Neuronal stem cell (in vitro differentiated cells): Measurements from ENCODE around the gene PTPRH.

Source experiments
- DNase-seq: peaks from one replicate; pipeline ENCODE4 v3.0.0-alpha.2; 2013; ENCODE audit warnings: low spot score
- H2AFZ ChIP-seq: one replicate; pipeline ENCODE4 v1.6.1; 2013; ENCODE audit warnings: mild to moderate bottlenecking, low read length, inconsistent platforms
- H2AK5ac ChIP-seq: 2 replicates; pipeline ENCODE4 v1.6.1; 2013; ENCODE audit warnings: low read depth, mild to moderate bottlenecking, inconsistent platforms, low read length, moderate library complexity, mixed read lengths
- H2BK120ac ChIP-seq: 2 replicates; pipeline ENCODE4 v1.6.1; 2013; ENCODE audit warnings: low read depth, mild to moderate bottlenecking, inconsistent platforms, low read length, moderate library complexity, mixed read lengths
- H2BK12ac ChIP-seq: one replicate; pipeline ENCODE4 v1.6.1; 2013; ENCODE audit warnings: low read length, inconsistent platforms
- H2BK15ac ChIP-seq: 2 replicates; pipeline ENCODE4 v1.6.1; 2013; ENCODE audit warnings: mild to moderate bottlenecking, low read length, inconsistent platforms, mixed read lengths
- H2BK5ac ChIP-seq: one replicate; pipeline ENCODE4 v1.6.1; 2013; ENCODE audit warnings: inconsistent platforms, mild to moderate bottlenecking, low read length, moderate library complexity
- H3K14ac ChIP-seq: one replicate; pipeline ENCODE4 v1.6.1; 2013; ENCODE audit warnings: low read length, inconsistent platforms
- H3K18ac ChIP-seq: 2 replicates; pipeline ENCODE4 v1.6.1; 2013; ENCODE audit warnings: low read length, inconsistent platforms
- H3K23ac ChIP-seq: 2 replicates; pipeline ENCODE4 v1.6.1; 2013; ENCODE audit warnings: low read depth, mild to moderate bottlenecking, mixed read lengths, low read length, inconsistent platforms; ENCODE audit not compliant: poor library complexity
- H3K27ac ChIP-seq: replicated peaks from 3 replicates; pipeline ENCODE4 v1.5.1; 2013; ENCODE audit warnings: low read length, inconsistent platforms
- H3K27me3 ChIP-seq, 3 experiments: 2 replicates each; pipeline ENCODE4 v1.6.1; 2013; ENCODE audit warnings: low read length in 3 of 3, mild to moderate bottlenecking in 2 of 3, inconsistent platforms in 1 of 3, low read depth in 1 of 3, mixed read lengths in 1 of 3, moderate library complexity in 1 of 3; ENCODE audit not compliant: control insufficient read depth in 3 of 3, insufficient read depth in 3 of 3
- H3K36me3 ChIP-seq, 2 donors: replicated peaks in 1 of 2; 2 replicates each; pipeline ENCODE4 v1.6.1; 2013; ENCODE audit warnings: low read length in 2 of 2; ENCODE audit not compliant: control insufficient read depth in 2 of 2, insufficient read depth in 2 of 2
- H3K4ac ChIP-seq: 2 replicates; pipeline ENCODE4 v1.6.1; 2013; ENCODE audit warnings: inconsistent platforms, mild to moderate bottlenecking, low read length, moderate library complexity
- H3K4me1 ChIP-seq, 2 donors: 1 replicate in 1 of 2; 2 replicates in 1 of 2; pipeline ENCODE4 v1.6.1; 2013; ENCODE audit warnings: low read length in 2 of 2, low read depth in 1 of 2; ENCODE audit not compliant: control insufficient read depth in 2 of 2, insufficient read depth in 1 of 2
- H3K4me2 ChIP-seq: one replicate; pipeline ENCODE4 v1.6.1; 2013; ENCODE audit warnings: mild to moderate bottlenecking, low read length, inconsistent platforms; ENCODE audit not compliant: insufficient read depth, poor library complexity, severe bottlenecking
- H3K4me3 ChIP-seq, 2 donors: 2 replicates each; pipeline ENCODE4 v1.5.1; 2013; ENCODE audit warnings: low read length in 2 of 2, mild to moderate bottlenecking in 2 of 2, inconsistent platforms in 1 of 2, moderate library complexity in 1 of 2
- H3K79me1 ChIP-seq: one replicate; pipeline ENCODE4 v1.6.1; 2013; ENCODE audit warnings: low read depth, mild to moderate bottlenecking, inconsistent platforms, low read length, moderate library complexity
- H3K9ac ChIP-seq: one replicate; pipeline ENCODE4 v1.6.1; 2013; ENCODE audit warnings: mild to moderate bottlenecking, low read depth, low read length, inconsistent platforms; ENCODE audit not compliant: poor library complexity
- H3K9me3 ChIP-seq, 2 donors: replicated peaks in 1 of 2; 2 replicates each; pipeline versions ENCODE3 to v1.6.1; 2013; ENCODE audit warnings: low read length in 2 of 2, mild to moderate bottlenecking in 2 of 2, inconsistent platforms in 1 of 2, low read depth in 1 of 2, mixed read lengths in 1 of 2, moderate library complexity in 1 of 2; ENCODE audit not compliant: control insufficient read depth in 2 of 2, insufficient read depth in 1 of 2
- H4K8ac ChIP-seq: one replicate; pipeline ENCODE4 v1.6.1; 2013; ENCODE audit warnings: low read depth, mild to moderate bottlenecking, inconsistent platforms, low read length, moderate library complexity
- H4K91ac ChIP-seq: one replicate; pipeline ENCODE4 v1.6.1; 2013; ENCODE audit warnings: low read length, low read depth, mild to moderate bottlenecking, inconsistent platforms; ENCODE audit not compliant: poor library complexity
- WGBS, 2 donors: extraction: QIAGEN DNeasy Blood & Tissue Kit; methylation state at CpG; one replicate each; pipeline ENCODE4 v1.1.7; 2013; ENCODE audit warnings: missing lambda C conversion rate in 2 of 2, mixed read lengths in 1 of 2; ENCODE audit not compliant: insufficient read length in 2 of 2, insufficient replicate concordance in 1 of 2; ENCODE audit errors: extremely low coverage in 2 of 2; 5-methylcytosine and 5-hydroxymethylcytosine counted together

Gene PTPRH

GRCh38 chr19:55247621-55248099 is 38.4 kb upstream of the PTPRH start:
- H4K8ac ChIP-seq: no peak overlapping the region
- H3K9ac ChIP-seq: no peak overlapping the region
- H4K91ac ChIP-seq: no peak overlapping the region
- H2BK12ac ChIP-seq: no peak overlapping the region
- H3K4me3 ChIP-seq: no peak overlapping the region
- no peak overlapping the region for H2BK5ac ChIP-seq
- no peak overlapping the region for H2AFZ ChIP-seq
- no peaks in the 10 kb centered on the region for H3K27me3 ChIP-seq
- H3K27ac ChIP-seq: no peak overlapping the region
- H3K9me3 ChIP-seq: peaks cover 0 to 2% of the 10 kb centered on the region in 2 donors
- no peak overlapping the region for H3K4me2 ChIP-seq
- peaks cover 29% of the 10 kb centered on the region for H3K79me1 ChIP-seq
- no peak overlapping the region for H2BK120ac ChIP-seq
- H3K4me1 ChIP-seq: no peaks in the 10 kb centered on the region
- no peak for DNase-seq
- no peak overlapping the region for H2BK15ac ChIP-seq
- WGBS, 2 donors: no CpG with 5 or more reads among the region's 10 CpGs
- no peak overlapping the region for H3K4ac ChIP-seq
- H3K36me3 ChIP-seq: peaks cover 31 to 59% of the 10 kb centered on the region in 2 donors
- H2AK5ac ChIP-seq: no peak overlapping the region
- no peak overlapping the region for H3K18ac ChIP-seq
- no peak overlapping the region for H3K14ac ChIP-seq
- H3K23ac ChIP-seq: no peak overlapping the region

GRCh38 chr19:55246462-55247451 is 37.5 kb upstream of the PTPRH start:
- Histone ChIP-seq H3K14ac (no peak overlapping the region), H3K4me2 (no peak overlapping the region), H4K8ac (no peak overlapping the region), H3K79me1 (peaks cover 28% of the 10 kb centered on the region), H2BK5ac (no peak overlapping the region), H3K27me3 (no peaks in the 10 kb centered on the region), H3K36me3 (peaks cover 38 to 66% of the 10 kb centered on the region in 2 donors), H2BK120ac (no peak overlapping the region), H2AFZ (no peak overlapping the region), H3K4me3 (peak overlapping the region in 1 of 2 donors; percentile 45), H2BK12ac (peak overlapping the region; percentile 42), H2AK5ac (no peak overlapping the region), H3K4me1 (no peaks in the 10 kb centered on the region), H3K4ac (no peak overlapping the region), H3K27ac (no peak overlapping the region), H2BK15ac (no peak overlapping the region), H3K18ac (no peak overlapping the region), H4K91ac (no peak overlapping the region), H3K9me3 (peaks cover 0 to 2% of the 10 kb centered on the region in 2 donors), H3K23ac (peak overlapping the region; percentile 80), H3K9ac (peak overlapping the region; percentile 81)
- no peak for DNase-seq
- no CpG with 5 or more reads among the region's 40 CpGs for WGBS, 2 donors

- Histone ChIP-seq H2BK5ac (peak overlapping the region; percentile 24), H3K4me1 (no peaks in the 10 kb centered on the region), H3K4me3 (no peak overlapping the region), H2BK12ac (no peak overlapping the region), H2BK120ac (no peak overlapping the region), H2AK5ac (no peak overlapping the region), H3K4me2 (no peak overlapping the region), H3K14ac (no peak overlapping the region), H3K9me3 (peaks cover 0 to 2% of the 10 kb centered on the region in 2 donors), H3K23ac (peak overlapping the region; percentile 34), H3K36me3 (peaks cover 46 to 74% of the 10 kb centered on the region in 2 donors), H4K8ac (no peak overlapping the region), H3K27me3 (no peaks in the 10 kb centered on the region), H3K4ac (no peak overlapping the region), H4K91ac (no peak overlapping the region), H2BK15ac (no peak overlapping the region), H2AFZ (no peak overlapping the region), H3K79me1 (peaks cover 25% of the 10 kb centered on the region), H3K27ac (no peak overlapping the region), H3K18ac (no peak overlapping the region), H3K9ac (no peak overlapping the region)
- WGBS, 2 donors: no CpG with 5 or more reads among the region's 23 CpGs
- DNase-seq: no peak
Measured at GRCh38 chr19:55245236-55245904, 36.1 kb upstream of the PTPRH start.
